Measurements from ENCODE around the gene PXDC1. TPM values are rescaled to one million over a fixed set of nuclear protein-coding genes. Genes with fewer than 3 reads are reported as not detected.

Gene PXDC1
- total RNA-seq, 1 experiment from 2014 or later, result 42.9 TPM

- ChIA-PET POLR2A (interaction anchor here (0.6 to 0.7 kb wide), 2 partner anchors 39 to 557 kb away, joined by 3 read pairs; no protein-coding TSS in a partner anchor), CTCF (no interaction called here)
- intact Hi-C loops (cut with micrococcal nuclease; ENCODE audit: unreplicated experiment), result loop anchor here (1.0 kb wide), 1 partner anchor 9 kb away; no protein-coding TSS in a partner anchor
- Mint-ChIP-seq H3K36me3 (ENCODE audit: insufficient read depth, unreplicated experiment) (no peaks in the 10 kb centered on the region), H3K27me3 (ENCODE audit: insufficient read depth, unreplicated experiment) (no peaks in the 10 kb centered on the region), H3K4me3 (ENCODE audit: unreplicated experiment) (no peak overlapping the region), H3K9me3 (ENCODE audit: unreplicated experiment) (no peaks in the 10 kb centered on the region), H3K27ac (ENCODE audit: unreplicated experiment) (peak overlapping the region; percentile 88), H3K4me1 (ENCODE audit: low read depth, unreplicated experiment) (peaks cover 7% of the 10 kb centered on the region)
- TSS peak; percentile 69 for BruUV-seq (replicated peaks)
- Histone ChIP-seq H3K4me3 (ENCODE audit: low read depth, low read length) (no peak overlapping the region), H3K27me3 (replicated peaks; ENCODE audit: control insufficient read depth, insufficient read depth, low read length) (no peaks in the 10 kb centered on the region), H3K9me3 (no peaks in the 10 kb centered on the region), H3K36me3 (ENCODE audit: control insufficient read depth, insufficient read depth, low read length) (no peaks in the 10 kb centered on the region), H3K4me1 (peaks cover 31% of the 10 kb centered on the region)
- DNase-seq, result no peak
- TF ChIP-seq, protein P1, sequence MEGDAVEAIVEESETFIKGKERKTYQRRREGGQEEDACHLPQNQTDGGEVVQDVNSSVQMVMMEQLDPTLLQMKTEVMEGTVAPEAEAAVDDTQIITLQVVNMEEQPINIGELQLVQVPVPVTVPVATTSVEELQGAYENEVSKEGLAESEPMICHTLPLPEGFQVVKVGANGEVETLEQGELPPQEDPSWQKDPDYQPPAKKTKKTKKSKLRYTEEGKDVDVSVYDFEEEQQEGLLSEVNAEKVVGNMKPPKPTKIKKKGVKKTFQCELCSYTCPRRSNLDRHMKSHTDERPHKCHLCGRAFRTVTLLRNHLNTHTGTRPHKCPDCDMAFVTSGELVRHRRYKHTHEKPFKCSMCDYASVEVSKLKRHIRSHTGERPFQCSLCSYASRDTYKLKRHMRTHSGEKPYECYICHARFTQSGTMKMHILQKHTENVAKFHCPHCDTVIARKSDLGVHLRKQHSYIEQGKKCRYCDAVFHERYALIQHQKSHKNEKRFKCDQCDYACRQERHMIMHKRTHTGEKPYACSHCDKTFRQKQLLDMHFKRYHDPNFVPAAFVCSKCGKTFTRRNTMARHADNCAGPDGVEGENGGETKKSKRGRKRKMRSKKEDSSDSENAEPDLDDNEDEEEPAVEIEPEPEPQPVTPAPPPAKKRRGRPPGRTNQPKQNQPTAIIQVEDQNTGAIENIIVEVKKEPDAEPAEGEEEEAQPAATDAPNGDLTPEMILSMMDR (IDR thresholded peaks at IDR 0.05; ENCODE audit: insufficient read depth in 1 of 2, low read depth in 1 of 2, low read length in 1 of 2, severe bottlenecking in 1 of 2, unreplicated experiment in 1 of 2), result no peak
These were observed 37.0 kb upstream of the PXDC1 start for GRCh38 chr6:3788408-3789017.

DNA sequence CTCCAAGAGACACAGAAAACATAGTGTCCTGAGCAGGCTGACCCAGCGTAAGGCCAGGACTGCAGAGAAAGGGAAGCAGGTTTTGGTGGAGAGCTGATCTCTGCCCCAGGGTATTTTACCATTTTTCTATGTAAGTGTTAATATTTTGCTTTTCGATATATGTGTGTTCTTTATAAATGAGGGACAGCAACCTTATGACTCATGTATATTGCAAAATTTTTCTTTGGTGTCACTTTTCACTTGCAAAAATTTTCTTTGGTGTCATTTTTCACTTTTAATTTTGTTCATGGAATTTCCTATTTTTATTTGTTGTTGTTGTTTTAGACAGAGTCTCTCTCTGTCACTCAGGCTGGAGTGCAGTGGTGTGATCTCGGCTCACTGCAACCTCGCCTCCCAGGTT lies 34.6 kb upstream of the PXDC1 start:
- TF ChIP-seq, protein P1 (IDR thresholded peaks at IDR 0.05; ENCODE audit: insufficient read depth in 1 of 2, low read depth in 1 of 2, low read length in 1 of 2, severe bottlenecking in 1 of 2, unreplicated experiment in 1 of 2), result no peak
- ChIA-PET POLR2A (no interaction called here), CTCF (no interaction called here)
- H3K36me3 Mint-ChIP-seq (ENCODE audit: insufficient read depth, unreplicated experiment), result no peaks in the 10 kb centered on the region
- H3K9me3 Mint-ChIP-seq (ENCODE audit: unreplicated experiment), result no peaks in the 10 kb centered on the region
- H3K4me1 ChIP-seq, result peaks cover 31% of the 10 kb centered on the region
- no peak overlapping the region for H3K27ac Mint-ChIP-seq (ENCODE audit: unreplicated experiment)
- H3K36me3 ChIP-seq (ENCODE audit: control insufficient read depth, insufficient read depth, low read length), result no peaks in the 10 kb centered on the region
- no peaks in the 10 kb centered on the region for H3K27me3 ChIP-seq (replicated peaks; ENCODE audit: control insufficient read depth, insufficient read depth, low read length)
- DNase-seq, result no peak
- H3K4me1 Mint-ChIP-seq (ENCODE audit: low read depth, unreplicated experiment), result peaks cover 7% of the 10 kb centered on the region
- intact Hi-C loops (cut with micrococcal nuclease; ENCODE audit: unreplicated experiment), result no loop called here
- H3K27me3 Mint-ChIP-seq (ENCODE audit: insufficient read depth, unreplicated experiment), result no peaks in the 10 kb centered on the region
- H3K9me3 ChIP-seq, result no peaks in the 10 kb centered on the region
- H3K4me3 ChIP-seq (ENCODE audit: low read depth, low read length), result no peak overlapping the region
- H3K4me3 Mint-ChIP-seq (ENCODE audit: unreplicated experiment), result no peak overlapping the region
- no TSS peak for BruUV-seq (replicated peaks)

DNA sequence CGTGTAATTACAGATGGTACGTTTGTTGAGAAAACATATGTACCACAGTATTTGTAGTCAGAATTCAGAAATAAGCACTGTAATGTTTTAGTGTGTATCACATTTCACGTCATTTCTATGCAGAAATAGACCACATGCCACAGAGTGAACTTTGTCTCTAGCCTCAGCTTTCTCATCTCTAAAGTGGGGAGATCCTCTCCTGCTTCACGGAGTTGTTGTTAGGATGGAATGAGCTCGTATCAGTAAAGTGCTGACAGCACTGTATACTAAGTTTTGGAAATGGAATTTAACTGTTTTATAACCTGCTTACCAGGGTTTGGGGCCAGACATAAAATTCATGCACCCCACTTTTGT lies 34.2 kb upstream of the PXDC1 start:
- no peaks in the 10 kb centered on the region for H3K36me3 ChIP-seq (ENCODE audit: control insufficient read depth, insufficient read depth, low read length)

More for the DNA sequence above, 34.2 kb upstream of the PXDC1 start:
- peaks cover 7% of the 10 kb centered on the region for H3K4me1 Mint-ChIP-seq (ENCODE audit: low read depth, unreplicated experiment)
- H3K4me3 Mint-ChIP-seq (ENCODE audit: unreplicated experiment), result no peak overlapping the region
- Histone ChIP-seq H3K4me3 (ENCODE audit: low read depth, low read length) (no peak overlapping the region), H3K9me3 (no peaks in the 10 kb centered on the region), H3K4me1 (peaks cover 31% of the 10 kb centered on the region), H3K27me3 (replicated peaks; ENCODE audit: control insufficient read depth, insufficient read depth, low read length) (no peaks in the 10 kb centered on the region)
- TF ChIP-seq, protein P1 (IDR thresholded peaks at IDR 0.05; ENCODE audit: insufficient read depth in 1 of 2, low read depth in 1 of 2, low read length in 1 of 2, severe bottlenecking in 1 of 2, unreplicated experiment in 1 of 2), result no peak
- ChIA-PET CTCF (no interaction called here), POLR2A (no interaction called here)
- no peaks in the 10 kb centered on the region for H3K27me3 Mint-ChIP-seq (ENCODE audit: insufficient read depth, unreplicated experiment)
- intact Hi-C loops (cut with micrococcal nuclease; ENCODE audit: unreplicated experiment), result no loop called here
- no peak for DNase-seq
- no peaks in the 10 kb centered on the region for H3K36me3 Mint-ChIP-seq (ENCODE audit: insufficient read depth, unreplicated experiment)
- BruUV-seq (replicated peaks), result no TSS peak
- no peak overlapping the region for H3K27ac Mint-ChIP-seq (ENCODE audit: unreplicated experiment)
- H3K9me3 Mint-ChIP-seq (ENCODE audit: unreplicated experiment), result no peaks in the 10 kb centered on the region
